Activated CD4-positive, alpha-beta T cell treated with anti-CD3 and anti-CD28 coated beads for 24 hours (primary cell): Measurements from ENCODE around the gene ZNF410.
"Not testable (repeated sequence)": the region's sequence is repeated elsewhere in the genome, so short reads cannot be mapped to it uniquely, and the experiment has no call there.

Experiments used
- DNase-seq, 2 donors: peaks; one replicate each; pipeline ENCODE4 v3.0.0-alpha.2; 2020; ENCODE audit warnings: low read depth in 2 of 2

ZNF410 gene

DNA sequence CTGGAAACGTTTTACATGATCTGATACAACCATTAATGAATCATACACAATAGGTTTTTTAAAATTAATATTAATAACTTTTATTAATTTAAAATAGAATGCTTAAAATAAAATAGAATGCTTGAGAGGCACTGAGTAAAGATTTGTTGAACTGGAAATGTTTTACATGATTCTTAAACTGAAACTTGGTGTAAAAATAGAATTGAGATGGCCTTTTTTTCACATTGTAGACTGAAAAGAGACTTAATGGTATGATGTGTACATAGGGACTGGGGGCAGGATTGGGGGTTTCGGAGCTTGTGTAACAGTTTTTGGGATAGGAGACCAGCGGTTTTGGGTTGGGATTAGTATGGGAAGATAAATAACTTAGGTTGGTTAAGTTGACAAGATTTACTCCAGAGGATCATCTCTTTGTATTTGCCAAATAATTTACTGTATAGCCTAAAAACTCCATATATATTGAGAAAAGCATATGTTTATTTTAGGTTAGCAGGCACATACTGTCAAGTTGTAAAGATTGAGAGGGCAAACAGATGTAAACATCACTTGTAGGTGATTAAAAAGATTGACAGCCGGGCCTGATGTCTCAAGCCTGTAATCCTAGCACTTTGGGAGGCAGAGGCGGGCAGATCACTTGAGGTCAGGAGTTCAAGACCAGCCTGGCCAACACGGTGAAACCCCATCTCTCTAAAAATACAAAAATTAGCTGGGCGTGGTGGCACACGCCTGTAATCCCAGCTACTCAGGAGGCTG lies 2.0 kb upstream of the ZNF410 start:
- no peak for DNase-seq

DNA sequence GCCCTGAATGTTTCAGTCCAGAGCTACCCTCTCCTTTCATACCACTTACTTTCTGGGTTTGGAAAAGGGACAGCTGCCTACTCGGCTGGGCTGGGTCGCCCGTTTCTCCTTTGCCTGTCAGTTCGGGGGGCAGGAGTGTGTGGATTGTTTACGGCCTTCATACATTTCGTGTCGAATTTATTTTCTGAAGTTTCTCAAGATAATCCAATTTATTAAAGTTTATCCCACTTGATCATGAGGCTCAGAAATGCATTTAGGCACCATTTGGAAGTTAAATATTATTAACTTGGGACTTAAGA lies 608 bp downstream of the ZNF410 start:
- no peak for DNase-seq

GRCh38 chr14:73887694-73888459 lies 1.2 kb downstream of the ZNF410 start:
- no peak for DNase-seq

DNA sequence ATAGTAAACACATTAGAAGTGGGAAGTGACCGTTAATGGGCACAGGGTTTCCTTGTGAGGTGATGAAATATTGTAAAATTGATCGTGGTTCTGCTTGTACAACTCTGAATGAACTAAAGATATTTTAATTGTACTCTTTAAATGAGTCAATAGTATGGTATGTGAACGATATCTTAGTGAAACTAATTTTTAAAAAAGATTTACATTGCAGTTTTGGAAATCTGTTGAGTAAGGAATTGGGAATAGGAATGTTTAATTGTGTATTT lies 1.7 kb downstream of the ZNF410 start:
- no peak for DNase-seq

- DNase-seq = no peak
Observed at GRCh38 chr14:73888971-73889370, 2.3 kb downstream of the ZNF410 start.

DNA sequence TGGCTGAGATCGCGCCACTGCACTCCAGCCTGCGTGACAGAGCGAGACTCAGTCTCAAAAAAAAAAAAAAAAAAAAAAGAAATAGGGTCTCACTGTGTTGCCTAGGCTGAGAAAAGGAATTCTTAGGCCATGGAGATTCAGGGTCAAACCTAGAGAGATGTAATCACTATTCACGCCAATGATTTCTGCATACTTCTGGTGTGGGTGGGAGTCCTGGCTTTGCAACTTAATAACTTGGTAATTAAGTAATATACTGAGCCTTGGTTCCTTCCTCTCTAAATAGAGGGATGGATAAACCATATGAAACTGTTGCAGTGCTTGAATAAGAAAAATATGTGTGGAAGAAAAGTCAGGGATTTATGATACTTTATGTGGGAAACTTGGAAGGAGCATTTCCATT lies 2.7 kb downstream of the ZNF410 start:
- DNase-seq = no peak

GRCh38 chr14:73894180-73894687 lies 7.6 kb downstream of the ZNF410 start:
- DNase-seq = not testable (repeated sequence)

DNA sequence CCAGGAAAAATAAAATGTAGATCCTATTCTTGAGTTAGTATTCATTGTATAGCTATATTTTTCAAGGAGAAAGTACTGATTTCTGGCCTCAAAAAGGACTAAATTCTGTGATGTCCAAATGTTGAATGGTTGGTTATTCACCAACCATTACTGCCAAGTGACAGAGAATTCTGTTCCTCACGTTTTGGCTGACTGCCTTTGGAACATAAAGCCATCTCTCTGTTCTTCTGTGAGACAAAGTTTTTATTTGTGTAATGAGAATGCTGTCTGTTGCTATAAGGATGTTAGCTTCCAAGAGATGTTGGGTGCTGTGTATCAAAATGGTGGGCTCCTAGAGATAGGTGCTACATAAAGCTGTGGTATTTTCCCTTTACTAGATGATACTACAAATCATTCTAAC lies 9.3 kb downstream of the ZNF410 start:
- no peak for DNase-seq

DNA sequence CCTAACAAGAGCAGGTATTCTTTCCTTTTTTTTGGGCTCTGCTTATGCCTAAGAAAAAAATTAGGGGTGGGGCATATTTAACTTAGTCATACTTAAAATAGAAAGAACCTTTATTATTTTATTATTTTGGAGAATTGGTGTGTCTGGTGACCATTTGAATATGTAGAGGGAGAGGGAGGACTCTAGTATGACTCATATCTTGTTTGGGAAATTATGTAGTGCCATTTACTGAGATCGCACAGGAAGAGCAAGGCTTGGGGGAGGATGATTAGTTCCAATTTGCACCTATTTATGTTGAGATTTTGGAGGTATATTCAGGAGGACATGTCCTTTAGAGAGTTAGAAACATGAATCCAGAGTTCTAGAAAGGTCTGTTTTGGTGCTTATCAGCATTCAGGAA lies 9.9 kb downstream of the ZNF410 start:
- DNase-seq = no peak

DNA sequence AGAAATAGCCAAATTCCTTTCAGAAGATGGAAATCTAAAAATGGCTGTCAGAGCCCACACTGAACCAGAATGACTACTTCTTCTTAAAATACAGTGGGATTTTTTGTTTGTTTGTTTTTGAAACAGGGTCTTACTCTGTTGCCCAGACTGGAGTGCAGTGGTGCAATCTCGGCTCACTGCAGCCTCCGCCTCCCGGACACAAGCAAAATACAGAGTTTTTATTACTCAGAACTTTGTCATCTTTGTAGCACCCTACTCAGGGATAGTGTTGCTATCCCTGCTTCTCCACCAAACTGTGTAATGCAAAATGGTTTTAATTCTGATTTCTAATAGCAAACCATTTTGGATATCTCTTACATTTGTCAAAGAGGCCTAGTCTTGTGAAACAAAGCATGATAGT lies 16.4 kb downstream of the ZNF410 start:
- no peak for DNase-seq

DNA sequence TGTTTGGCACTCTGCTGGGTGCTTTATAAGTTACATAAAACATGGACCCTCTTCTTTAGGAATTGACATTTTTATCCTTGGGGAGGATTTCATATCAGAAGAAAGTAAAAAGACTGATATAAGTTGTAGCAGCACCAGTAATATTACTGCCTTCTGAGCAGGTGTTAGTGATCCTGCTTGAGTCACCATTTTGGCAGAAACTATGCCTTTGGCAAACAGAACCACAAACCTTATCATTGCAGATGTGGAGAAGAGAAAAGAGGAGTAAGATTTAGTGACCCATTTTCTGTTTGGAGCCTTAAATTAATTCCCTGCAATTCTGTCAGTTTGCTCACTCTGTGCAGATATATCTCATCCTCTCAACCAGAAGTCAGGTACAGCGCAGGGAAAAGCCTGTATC lies 23.0 kb downstream of the ZNF410 start:
- DNase-seq = no peak

GRCh38 chr14:73913256-73913655 lies 26.6 kb downstream of the ZNF410 start:
- DNase-seq = no peak

DNA sequence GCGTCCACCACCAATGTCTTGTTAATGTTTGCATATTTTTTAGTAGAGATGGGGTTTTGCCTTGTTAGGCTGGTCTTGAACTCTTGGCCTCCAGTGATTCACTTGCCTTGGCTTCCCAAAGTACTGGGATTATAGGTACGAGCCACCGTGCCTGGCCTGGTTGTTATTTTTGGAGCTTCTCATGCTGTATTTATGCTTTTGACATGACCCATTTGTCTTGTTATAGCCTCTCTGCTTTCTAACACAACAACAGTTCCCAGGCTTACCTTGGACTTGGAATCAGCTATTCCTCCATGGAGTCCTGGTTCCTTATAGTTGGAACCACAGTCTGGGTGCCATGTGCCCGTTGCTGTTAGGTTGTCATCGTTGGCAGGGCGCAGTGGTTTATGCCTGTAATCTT lies 29.7 kb downstream of the ZNF410 start:
- no peak for DNase-seq

GRCh38 chr14:73919457-73919856 lies 32.8 kb downstream of the ZNF410 start:
- not testable (repeated sequence) for DNase-seq

- no peak for DNase-seq
Observed at GRCh38 chr14:73924337-73924736, 37.7 kb downstream of the ZNF410 start.

- no peak for DNase-seq
Observed at GRCh38 chr14:73935666-73936065, 49.0 kb downstream of the ZNF410 start.

DNA sequence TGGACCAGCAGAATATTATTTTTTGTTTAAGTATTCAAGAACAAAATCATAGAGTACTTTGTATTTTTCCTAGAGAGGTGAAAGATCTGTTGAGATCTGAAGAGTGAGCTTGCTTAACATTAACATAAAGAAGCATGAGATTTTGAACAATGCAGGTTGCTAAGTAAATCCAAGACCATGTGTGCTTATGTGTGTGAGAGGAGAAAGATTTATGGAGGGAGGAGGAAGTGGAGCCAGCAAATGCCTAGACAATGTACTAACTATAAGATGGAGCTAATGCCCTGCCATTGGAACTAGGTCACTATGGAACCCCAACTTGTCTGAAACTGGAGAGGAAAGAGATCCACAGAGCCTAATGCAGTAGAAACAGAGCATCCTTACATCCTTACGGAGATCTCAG lies 49.9 kb downstream of the ZNF410 start:
- no peak for DNase-seq

DNA sequence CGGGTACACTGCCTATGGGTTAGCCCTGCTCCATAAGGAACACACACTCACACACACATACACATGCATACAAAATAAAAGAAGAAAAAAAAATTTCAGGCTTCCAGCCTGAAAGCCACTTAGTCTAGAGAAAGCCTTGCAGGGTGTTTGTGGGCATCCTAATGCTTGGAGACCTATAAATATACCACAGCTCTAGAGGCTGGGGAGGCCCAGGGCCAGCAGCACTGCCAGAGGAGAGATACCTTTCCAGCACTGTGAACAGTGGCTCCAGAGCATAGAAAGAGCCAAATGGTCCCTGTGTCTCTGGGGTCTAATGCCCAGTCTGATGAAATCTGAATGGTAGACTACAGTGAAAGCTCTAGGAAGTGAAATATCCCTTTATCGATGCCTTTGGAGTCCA lies 50.4 kb downstream of the ZNF410 start:
- no peak for DNase-seq

DNA sequence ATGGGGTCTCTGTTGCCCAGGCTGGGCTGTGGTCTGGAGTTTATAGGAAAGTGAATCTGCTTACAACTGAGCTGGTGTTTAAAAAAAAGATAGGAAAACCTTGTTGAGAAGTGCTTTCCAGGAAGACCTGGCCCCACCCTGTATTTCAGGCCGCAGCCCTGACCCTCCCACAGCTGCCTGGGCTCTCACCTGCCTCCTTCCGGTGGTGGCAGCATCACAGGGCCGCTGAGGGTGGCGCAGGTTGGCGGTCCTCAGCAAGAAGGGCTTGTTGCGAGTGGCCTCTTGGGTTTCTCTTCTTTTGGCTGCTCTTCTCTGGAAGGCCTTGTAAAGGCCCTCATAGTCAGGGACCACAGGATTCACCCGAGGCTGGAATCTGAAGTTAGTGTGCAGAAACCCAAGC lies 55.5 kb downstream of the ZNF410 start:
- DNase-seq = no peak

- DNase-seq = no peak
Observed at GRCh38 chr14:73943083-73943482, 56.4 kb downstream of the ZNF410 start.

DNA sequence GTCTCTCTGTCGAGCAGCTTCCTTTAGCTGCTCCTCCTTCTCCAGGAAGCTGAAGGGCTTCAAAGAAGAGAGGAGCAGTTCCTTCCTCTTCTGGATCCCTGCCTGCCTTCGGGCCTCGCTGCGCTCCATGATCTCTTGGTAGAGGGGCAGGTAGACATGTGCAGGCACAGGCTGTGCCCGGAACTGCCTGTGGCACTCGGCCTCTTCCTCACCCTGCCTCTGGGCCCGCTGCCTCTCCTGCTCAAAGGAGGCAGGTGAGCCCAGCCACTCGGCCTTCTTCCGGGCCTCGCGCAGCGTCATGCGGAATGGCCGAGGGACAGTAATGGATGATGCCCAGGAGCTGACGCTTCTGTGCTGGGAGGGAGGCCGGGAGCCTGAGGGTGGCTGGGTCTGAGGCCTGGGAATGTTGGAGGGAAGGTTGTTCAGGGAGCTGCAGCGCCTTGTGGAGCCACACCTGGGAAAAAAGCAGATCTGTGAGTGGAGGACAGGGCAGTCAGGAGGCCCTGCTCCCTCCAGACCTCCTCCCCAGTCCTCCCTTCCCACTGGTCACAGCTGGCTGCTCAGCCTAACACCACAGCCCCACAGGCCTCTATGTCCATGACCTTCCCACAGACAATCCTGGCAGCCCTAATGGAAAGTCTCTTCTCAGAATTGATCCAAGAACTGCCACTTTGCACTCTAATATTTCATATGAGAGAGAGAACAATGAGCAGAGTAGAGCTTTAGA lies 57.9 kb downstream of the ZNF410 start:
- no peak for DNase-seq

DNA sequence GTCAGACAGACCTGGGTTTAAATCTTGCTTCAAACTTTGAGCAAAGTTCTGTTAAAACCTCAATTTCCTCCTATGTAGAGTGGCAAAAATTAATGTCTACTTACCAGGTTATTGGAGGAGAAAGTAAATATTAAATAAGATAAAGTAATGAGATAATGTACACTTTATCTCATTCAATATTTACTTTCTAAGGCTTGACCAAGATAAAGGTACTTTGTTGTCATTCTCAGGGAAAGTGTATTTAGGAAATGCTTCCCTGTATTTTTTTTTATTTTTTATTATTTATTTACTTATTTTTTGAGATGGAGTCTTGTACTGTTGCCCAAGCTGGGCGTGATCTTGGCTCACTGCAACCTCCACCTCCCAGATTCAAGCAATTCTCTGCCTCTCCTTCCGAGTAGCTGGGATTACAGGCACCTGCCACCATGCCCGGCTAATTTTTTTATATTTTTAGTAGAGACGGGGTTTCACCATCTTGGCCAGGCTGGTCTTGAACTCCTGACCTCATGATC lies 58.6 kb downstream of the ZNF410 start:
- no peak for DNase-seq
